ENCODE measurements around the gene CRYBB1.

The CRYBB1 gene

DNA sequence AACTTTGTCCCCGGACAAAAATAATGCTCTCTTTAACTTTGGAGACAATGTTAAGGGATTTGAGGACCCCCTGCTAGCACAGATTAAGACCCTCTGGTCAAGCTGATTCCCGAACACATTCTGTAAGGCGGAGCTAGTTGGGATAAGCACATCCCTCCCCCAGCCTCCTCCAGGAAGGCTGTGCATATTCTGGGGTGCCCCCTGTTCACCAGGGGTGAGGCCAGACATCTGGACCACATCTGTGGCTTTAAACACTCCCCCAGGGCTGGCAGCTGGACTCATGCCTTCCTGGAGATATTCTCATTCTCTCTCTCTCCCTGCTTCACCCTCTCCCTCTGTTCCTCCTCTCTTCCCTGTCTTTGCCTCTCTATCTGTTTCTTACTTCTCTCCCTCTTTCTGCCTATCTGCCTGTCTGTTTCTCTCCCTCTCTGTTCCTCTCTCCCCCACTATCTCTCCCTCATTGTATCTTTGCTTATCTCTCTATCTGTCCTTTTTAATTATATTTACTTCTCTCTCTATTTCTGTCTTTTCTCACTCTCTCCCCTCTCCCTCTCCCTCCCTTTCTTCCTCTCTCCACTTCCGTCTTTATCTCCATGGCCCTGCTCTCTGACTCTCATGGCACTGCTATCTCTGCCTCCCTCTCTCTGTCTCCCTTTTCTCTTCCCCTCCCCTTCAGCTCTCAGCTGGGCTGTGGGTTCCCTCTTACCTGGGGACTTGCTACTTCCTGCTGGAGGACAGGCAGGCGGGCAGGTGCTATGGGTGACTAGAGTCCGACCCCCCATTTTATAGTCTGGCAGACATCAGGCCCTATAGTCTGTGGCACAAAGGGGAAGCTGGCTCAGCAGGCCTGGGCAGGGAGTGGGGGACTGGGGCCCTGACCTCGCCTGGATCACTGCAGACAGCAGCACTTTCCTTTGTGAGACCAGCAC, at the start of gene CRYBB1:
Gene CRYBB1, minus strand, starts transcription at position 757 of the 929 bp plus-strand sequence. CDS start 1,708 bp downstream, outside the sequence.
- no peak for DNase-seq

DNA sequence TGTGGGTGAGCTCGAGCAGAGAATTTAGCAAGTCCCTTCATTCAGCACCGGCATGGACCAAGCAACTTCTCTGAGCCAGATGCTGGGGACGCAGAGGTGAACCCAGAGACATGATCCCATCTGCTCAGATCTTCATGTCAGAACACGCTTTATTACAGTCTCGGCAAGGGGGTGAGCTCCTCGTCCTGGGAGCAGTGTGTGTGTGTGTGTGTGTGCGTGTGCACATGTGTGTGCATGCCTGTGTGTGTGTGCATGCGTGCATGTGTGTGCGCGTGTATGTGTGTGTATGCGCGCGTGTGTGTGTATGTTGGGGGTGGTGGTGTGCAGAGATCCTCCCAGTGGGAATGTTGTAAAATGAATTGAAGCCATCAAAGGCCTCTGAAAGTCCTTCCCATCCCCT, 49.3 kb upstream of the CRYBB1 start:
- no peak for DNase-seq

DNA sequence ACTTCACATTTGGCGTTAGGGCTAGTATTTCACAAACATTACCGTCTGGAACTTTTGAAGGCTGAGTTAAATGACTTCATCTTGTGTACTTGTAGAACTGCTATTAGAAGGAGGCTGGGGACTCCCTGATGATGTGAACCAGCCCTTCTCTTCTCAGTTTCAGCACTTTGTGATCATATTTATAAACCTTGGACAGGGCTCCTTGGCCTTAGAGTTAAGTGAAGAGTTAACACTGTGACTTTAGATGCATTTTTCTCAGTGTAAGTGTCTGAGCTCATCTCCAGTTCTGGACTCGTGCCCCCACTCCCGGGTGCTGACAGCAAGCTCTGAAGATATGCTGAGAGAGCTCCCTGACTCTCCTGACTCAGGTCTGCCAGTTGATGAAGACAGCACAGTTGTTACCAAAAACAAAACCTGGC, 48.0 kb upstream of the CRYBB1 start:
- DNase-seq = no peak

DNA sequence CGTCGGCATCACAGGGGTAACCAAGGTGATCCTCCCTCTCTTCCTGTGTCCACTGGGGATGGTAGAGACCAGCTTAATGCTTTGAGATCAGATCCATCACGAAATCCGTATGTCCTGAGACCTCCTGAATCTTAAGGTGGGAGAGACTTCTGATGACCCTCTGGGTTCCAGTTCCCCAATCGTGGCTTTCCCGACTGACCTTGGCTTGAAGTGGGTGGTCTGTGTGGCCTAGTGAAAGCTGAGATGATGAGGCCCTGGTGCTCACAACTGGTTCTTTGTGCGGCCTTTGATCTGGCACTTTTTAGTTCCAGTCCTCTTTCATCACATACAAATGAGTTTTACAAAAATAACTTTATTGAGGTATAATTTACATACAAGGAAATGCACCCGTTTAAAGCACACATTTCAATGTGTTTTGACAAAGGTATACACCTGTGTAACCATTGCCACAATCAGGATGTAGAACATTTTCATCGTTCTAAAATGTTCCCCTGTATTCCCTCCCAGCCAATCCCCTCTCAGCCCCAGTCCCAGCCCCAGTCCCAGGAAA, 45.6 kb upstream of the CRYBB1 start:
- DNase-seq = no peak

DNA sequence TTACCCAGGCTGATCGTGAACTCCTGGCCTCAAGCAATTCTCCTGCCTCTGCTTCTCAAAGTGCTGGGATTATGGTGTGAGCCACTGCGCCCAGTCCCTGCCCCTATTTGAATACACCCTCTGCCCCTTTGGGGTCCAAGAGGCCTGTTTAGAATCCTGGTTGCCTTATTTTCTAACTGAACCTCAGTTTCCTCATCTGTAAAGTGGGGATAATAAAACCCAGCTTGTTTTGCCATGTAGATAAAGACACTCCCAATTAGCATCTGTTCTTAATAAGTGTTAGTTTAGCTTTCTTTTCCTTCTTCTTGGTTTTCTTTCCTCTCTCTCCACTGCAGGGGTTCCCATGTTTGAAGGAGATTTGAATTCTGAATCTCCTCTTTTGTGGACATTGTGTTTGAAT, 44.3 kb upstream of the CRYBB1 start:
- no peak for DNase-seq

DNA sequence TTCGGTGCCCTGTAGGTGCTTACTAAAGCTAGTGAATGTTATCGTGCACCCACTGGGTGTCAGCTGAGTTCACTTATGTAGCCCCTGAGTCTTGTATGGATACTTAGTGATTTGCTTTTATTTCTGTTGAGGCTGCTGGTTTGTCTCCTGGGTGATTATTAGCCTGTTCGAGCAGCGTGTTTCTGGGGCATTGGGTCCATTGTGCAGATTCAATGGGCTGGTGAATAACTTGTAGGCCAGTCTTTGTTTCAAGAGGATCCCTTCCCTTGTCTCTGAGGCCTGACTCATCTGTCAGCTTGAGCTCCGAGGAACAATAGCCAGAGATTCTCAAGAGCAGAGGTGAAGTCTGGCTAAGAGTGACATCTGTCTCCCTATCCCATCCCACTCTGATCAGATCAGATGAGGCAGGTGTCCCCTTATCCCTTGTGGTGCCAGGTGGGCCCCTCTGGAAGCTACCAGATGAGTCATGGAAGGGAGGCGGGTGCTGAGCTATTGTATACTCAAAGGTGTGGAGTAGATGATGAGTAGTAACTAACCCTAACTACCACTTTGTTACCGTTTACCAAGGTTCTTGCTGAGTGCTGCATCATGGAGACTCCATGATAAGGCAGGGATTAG, 43.2 kb upstream of the CRYBB1 start:
- no peak for DNase-seq

DNA sequence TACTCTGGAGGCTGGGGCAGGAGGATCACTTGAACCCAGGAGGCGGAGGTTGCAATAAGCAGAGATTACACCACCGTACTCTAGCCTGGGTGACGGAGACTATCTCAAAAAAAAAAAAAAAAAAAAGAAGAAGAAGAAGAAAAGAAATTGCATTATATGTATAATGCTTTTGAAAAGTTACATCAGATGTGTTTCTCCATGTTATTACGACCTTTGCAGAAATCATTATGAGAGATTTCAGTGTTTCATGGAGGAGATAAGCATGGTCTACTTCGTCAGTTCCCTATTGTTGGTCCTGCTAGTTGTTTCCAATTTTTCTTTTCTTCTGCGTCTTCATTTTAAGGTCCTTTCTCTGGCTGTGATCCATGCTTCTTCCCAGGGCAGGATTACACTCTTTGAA, 42.5 kb upstream of the CRYBB1 start:
- DNase-seq = no peak

DNA sequence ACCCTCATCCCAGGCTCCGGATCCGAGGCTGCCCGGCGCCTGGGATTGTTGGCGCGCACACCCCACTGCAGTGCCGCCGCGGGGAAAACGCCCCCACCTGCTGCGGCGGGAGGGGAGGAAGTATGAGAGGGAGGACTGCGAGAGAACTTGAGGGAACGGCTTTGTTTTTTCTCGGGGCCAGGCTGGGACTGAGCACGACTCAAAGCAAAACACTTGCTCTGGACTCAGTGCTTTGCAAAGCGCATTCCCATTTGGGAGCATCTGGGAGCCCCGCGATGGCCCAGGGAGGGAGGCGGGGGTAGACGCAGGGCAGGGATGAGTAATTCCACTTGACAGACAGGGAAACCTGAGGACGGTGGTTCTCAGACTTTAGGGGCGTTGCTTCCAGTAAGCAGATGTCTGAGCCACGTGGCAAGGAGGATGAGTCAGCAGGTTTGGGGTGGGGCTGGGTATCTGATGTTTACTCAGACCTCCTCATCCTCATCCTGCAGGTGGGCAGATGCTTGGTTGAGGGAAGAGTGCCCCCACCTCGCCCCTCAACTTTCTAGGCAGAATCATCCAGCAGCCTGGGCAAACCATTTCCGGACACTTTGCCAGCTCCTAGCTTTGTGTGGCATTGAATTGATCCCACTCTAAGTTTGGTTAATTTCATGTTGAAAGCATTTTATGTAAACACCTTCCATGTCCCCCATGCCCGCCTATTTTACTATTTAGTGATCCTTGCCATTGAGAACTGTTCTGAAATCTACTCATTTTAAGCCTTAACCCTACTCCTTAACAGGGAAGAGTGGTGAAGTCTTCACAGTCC, 41.0 kb upstream of the CRYBB1 start:
- DNase-seq = peak; percentile 93

DNA sequence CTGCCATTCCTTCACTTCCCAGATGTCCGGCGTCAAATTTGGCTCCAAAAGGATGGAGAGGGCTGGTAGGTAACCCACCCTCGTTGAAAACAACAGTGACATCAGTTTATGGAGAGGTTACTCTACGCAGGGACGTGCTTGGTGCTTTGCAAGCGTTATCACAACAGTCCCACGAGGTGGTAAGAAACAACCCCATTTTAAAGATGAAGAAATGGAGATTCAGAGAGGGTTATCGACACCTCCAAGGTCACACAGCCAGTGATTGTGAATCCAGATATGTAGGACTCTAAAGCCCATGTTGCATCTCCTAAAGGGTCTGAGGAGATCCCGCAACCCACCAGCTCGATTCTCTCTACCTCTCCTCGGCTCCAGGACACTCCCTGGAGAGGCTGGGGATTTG, 40.3 kb upstream of the CRYBB1 start:
- no peak for DNase-seq

DNA sequence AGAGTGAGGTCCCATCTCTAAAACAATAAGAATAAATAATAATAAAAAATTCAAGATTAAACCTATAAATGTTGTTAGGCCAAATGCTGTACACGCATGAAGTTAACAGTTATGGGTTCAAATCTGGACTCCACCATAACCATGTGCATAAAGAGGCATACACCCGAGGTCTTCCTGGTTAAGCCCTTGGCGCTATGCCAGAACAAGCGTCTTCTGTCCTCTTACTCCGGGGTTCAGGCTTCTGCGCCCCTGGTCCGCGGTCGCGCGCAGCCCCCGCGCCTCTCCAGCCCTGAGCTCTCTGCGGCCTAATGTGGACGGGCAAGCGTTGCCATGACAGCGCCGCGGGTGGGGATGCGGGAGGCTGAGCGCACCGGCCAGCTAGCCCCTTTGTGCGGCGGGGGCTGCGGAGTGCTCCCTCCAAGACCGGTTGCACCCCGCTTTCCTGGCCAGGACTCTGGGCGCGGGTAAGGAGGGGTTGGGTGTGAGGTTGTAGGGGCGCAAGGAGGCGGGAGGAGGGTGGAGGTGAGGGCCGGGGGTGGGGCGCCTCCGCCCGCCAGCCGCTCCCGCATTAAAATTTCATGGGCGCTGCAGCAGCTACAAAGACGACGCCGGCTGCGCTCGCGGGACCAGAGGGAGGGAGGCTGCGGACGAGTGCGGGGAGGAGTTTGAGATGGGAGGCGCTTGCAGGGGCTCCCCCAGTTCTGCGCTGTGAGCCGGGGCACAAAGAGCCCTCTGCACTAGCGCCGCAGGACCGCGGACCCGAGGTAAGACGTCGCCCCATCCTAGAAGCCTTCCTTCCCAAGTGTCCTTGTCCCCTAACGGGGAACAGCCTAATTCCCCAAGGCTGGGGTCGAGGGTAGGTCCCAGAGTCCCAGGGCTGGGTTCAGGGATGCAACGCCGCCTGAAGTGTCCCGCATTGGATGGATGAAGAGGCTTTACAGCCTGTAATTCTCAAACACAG, 39.3 kb upstream of the CRYBB1 start, which contains the start of gene MIAT:
Gene MIAT, plus strand, starts transcription at position 698 of the 961 bp plus-strand sequence.
- peak; percentile 68 for DNase-seq

DNA sequence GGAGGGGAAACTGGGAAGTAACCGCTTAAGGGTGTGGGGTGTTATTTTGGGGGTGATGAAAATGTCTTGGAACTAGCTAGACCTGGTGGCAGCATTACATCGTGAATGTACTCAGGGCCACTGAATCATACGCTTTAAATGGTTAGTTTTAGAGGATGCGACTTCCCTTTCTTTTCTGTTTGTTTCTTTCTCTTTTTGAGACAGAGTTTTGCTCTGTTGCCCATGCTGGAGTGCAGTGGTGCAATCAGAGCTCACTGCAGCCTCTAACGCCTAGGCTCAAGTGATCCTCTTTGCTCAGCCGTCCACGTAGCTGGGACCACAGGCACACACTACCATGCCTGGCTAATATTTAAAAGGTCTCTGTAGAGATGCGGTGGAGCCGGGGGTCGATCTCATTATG, 34.0 kb upstream of the CRYBB1 start:
- no peak for DNase-seq

DNA sequence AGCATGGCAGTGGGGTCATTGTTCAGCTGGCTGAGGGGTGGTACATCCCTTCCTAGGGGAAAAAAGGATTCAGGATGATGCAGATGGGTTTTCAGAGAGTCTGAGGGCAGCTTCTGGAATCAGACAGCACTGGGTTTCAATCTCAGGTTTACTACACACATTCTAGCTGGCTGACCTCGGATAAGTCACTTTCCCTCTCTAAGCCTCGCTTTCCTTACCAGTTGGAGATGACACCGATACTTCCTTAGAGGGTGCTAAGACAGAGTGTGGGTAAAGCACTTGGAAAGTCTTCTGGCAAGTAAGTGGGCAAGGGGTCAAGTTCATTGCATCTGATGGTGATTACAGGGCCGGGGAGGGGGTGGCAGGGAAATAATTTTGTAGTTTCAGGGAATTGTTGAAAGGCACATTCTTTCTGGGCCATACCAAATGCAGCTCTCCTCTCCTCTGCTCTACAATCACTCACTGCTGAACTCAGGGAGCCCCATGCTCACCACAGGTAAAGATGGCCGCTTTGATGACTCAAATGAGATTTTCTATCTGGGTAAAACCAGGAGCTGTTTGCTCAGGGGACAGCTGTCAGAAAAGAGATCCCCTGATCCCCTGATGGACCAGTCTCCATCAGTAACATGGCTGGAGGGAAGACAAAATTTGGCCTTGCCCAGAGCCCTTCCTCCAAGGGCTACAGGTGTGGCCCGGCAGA, 33.0 kb upstream of the CRYBB1 start:
- peak; percentile 56 for DNase-seq

DNA sequence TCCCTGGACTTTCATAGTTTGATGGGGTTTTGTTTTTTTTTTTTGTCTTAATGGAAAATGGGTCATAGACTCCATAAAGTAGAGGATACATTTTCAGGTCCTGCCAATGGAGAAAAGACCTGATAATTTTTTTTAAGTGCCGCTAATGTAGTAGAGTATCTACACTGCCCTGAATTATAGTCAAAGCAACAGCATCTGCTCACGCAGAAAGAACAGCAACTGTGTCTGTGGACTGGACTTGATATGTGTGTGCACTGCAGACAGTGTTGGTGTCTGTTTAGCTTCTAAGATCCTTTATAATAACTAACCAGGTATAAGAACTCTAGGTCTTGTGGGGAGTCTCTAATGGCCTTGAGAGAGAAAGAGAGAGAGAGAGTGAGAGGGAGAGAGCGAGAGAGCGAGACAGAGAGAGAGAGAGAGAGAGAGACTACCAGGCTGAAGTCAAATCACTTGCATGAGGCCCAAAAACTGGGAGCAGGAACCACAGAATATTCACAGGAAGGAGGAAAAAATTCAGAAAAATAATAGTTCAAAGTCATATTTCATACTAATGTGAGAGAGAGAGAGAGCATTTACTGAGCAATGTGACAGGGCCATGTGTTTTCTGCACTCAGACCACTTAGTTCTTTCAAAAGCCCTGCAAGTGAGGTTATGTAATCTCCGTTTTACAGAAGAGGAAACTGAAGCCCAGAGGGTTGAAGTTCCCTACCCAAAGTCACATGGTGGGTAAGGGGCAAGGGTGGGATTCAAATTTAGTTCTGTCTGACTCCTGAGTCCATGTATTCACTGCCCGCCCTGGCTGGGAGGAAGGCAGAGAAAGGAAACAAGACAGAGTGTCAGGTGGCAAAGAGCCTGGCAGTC, 30.9 kb upstream of the CRYBB1 start:
- no peak for DNase-seq

DNA sequence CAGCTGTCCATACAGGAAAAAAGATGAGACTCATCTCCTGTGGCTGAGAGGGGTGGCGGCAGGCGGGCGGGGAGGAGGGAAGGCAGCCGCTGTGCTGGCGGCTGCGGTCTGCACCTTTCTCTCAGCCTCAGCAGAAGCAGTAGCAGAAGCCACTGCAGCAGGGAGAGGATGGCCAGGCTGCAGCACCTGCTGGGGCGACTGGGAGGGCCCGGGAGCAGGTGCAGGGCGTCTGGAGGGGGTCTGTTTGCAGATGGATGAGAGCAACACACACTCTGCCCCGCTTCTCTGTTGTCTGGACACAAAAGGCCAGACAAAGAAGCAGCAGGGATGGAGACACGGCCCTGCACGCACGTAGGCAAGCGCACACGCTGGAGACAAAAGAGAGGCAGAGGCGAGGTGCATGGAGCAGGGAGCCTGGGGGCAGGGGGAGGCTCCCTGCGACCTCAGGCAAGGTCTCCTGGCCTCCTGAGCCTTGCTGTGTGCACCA, 30.2 kb upstream of the CRYBB1 start:
- peak; percentile 57 for DNase-seq

DNA sequence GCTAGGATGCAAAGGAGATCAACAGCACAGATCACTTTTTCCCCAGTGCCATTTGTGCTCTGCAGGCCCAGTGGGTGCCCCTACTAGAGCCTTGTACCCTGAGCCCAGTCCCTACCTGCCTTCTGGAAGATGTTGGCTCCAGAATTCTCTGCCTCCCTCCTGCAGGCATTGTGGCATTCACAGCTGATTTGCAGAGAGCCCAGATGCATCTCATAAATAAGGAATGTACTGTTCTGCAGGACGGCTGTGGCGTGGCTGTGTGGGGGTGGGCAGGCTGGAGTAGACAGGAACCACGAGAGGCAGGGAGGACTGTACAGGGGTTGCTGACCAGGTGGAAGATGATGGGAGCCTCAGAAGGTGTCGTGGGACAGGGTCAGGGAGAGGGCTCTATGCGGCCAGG, 28.3 kb upstream of the CRYBB1 start:
- DNase-seq = no peak

DNA sequence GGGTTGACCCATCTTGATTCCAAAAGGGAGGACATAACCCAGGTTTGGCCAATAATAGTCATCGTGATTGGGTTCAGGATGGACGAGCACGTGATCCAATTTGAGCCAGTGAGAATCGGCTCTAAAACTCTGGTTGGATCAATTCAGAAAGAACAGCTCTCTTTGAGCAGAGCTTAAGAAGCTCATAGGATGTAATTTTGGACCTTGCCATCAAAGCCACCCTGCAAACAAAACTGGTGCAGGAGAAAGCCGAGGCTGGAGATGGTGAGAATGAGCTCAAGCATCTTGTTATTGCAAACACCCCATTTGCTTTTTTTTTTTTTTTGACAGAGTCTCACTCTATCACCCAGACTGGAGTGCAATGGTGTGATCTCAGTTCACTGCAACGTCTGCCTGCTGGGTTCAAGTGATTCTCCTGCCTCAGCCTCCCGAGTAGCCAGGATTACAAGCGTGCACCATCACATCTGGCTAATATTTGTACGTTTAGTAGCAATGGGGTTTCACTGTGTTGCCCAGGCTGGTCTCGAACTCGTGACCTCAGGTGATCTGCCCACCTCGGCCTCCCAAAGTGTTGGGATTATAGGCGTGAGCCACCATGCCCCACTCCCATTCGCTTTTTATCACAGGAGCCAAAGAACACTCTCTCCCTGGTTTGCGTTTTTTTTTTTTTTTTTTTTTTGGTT, 25.7 kb upstream of the CRYBB1 start:
- no peak for DNase-seq

DNA sequence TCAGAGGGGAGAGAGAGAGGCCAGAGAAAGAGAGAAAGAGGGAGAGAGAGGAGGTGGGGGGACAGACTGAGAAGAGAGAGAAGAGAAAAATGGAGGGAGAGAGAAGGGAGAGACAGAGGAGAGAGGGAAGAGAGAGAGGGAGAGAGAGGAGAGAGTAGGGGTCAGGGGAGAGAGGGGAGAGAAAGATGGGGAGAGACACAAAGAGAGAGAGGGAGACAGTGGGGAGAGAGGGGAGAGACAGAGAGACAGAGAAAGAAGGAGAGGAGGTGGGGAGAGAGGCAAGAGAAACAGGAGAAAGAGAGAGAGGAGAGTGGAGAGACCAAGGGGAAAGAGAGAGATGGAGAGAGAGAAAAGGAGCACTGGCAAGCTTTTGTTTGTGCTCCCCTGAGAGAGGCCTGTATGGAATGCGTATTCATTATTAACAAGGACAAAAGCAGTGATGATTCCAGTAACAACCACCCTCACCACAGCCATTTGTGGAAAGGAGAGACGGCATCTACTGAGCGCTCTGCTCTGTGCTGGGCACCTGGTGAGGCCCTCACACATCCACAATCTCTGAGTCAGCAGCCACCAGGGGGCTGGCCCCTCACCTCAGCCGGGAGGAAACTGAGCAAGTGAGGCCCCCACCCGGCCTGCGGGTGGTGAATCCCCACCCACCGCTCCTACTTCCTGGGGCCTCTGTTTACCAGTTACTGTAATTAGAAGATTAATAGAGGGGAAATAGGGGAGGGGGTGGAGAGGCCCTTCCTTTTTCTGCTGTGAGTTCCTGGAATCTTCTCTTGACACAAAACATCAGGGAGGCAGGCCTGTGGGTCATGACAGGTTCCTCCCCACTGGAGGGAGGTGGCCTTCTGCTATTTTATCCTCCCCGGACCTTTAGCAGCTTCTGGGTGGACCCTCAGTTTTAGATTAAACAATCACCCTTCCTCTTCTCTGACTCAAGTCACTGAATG, 24.9 kb upstream of the CRYBB1 start:
- peak; percentile 88 for DNase-seq

DNA sequence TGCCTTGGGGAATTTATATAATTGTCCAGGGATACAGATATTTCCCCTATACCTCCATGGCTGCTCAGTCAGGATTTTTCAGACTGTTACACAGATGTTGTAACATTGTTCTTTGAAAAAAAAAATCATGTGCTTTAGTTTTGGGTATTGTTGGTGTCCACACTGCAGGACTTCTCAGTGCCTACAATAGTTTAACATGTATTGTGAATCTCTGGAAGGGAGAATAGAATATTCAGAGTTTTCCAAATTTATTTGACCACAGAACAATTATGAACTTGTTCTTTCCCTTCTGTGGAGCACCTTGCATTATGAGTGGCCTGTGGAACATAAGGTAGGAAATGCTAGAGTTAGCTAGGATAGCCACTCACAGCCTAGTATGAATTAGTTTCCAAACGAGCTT, 18.5 kb upstream of the CRYBB1 start:
- DNase-seq = no peak
